RCC 7860 (cell line): ENCODE measurements around the gene DEPDC5.

Experiments
- DNase-seq: peaks from one replicate; pipeline ENCODE4 v3.0.0-alpha.2; 2015; ENCODE audit warnings: low spot score
- FAIRE-seq: peaks from 2 replicates; lab custom pipeline; 2012; peaks lifted over from hg19 to GRCh38; lab: Jason Lieb, UNC

DEPDC5 gene

DNA sequence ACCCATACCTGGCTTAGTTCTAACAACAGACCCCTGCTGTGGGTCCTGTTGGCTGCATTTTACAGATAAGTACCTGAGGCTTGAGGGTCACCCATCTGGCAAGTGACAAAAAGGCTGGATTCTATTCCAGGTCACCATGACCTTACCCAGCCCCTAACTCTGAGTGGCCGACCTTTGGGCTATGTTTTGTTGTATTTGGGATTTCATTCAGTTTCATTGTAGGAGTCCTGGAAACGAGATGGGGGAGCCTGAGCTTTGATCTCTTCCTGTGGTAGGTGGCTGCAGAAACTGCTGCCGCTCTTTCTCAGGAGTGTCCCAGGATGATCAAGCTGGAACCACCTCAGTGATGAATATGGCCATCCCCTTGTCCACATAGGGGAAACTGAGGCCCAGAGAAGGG is 165.9 kb downstream of the DEPDC5 start:
- no peak for DNase-seq
- FAIRE-seq: no peak

DNA sequence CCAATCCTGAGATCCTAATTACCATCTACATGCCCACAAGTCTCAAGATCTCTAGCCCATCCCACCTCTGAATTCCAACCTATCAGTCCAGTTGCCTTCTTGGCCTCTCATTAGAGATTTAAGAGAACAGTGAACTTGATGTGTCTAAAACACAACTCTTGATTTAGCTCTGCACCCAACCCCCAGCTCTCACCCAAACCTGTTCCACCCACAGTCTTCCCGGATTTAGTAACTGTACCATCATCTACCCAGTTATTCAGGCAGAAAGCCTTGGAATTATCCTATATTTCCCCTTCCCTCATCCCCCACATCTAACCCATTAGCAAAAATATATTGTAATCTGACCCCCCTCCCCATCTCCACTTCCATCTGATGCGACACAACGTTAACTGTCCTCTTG is 166.5 kb downstream of the DEPDC5 start:
- no peak for FAIRE-seq

DNA sequence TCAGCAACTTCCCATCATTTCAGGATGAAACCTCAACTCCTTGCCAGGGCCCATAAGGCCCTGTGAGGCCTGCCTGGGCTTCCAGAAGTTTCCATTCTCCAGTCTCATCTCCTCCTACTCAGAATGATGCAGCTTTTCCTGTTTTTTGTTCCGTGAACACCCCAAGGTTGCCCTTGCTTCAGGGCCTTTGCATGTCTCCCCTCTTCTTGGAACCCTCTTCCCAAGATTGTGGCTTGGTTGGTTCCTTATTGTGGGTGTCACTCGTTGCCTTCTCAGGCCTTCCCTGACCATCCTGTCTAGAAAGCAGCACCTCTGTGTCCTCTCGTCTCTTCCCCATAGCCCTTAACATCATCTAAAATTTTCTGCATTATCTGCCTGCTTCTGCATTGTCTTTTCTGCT is 167.3 kb downstream of the DEPDC5 start:
- no peak for DNase-seq
- no peak for FAIRE-seq

More for the DNA sequence above, 166.5 kb downstream of the DEPDC5 start:
- no peak for DNase-seq

DNA sequence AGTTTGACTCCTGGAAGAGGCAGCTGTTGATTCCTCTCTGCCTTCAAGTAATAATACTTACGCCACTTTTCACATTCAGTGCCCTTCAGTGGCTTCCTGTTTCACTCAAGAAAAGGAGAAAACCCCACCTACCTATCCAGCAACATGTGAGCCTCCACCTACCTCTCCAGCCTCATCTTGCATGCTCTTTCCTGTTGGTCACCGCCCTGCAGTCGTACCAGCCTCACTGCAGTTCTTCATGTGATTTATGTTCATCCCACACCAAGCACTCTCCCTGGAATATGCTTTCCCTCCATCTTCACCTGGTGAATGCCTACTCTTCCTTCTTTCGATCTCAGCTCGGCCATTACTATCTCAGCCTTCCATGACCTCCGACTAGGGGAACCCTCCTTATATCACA is 168.7 kb downstream of the DEPDC5 start:
- DNase-seq (no peak), FAIRE-seq (no peak)

DNA sequence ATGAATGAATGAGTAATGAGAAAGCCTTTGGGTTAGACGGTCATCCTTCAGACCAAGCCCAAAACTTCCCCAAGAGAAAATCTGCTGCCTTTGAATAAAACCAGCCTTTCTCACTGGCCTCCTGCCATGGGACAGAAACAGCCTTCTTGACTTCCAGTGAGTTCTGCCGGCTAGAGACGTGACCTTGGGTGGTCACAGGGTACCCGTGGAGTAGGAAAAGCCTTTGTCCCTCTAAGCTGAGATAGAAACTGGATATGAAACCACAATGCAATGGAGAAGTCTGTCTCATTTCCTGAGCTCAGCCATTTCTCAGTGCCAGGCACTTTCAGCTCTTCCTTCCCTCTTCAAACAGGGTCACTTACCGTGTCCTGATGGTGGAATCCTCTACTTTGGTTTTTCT is 169.3 kb downstream of the DEPDC5 start:
- DNase-seq: no peak
- no peak for FAIRE-seq

DNA sequence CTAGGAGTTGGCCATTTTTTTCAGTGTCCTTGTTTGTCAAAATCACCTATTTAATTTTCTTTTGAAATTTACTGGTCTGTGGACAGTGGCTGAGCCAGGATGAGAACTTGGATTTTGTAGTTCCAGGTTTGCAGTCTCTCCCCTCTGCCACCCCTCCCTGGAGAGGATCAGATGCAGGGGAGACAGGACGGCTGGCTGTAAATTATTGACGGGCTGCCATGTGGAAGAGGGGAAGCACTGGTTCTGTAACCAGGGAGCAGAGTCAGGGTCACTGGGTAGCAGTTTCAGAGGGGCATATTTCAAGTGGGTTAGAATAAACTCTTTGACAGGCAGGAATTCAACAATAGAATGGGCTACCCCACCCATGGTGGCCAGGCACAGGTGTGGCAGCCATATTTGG is 169.9 kb downstream of the DEPDC5 start:
- no peak for DNase-seq
- no peak for FAIRE-seq

DNA sequence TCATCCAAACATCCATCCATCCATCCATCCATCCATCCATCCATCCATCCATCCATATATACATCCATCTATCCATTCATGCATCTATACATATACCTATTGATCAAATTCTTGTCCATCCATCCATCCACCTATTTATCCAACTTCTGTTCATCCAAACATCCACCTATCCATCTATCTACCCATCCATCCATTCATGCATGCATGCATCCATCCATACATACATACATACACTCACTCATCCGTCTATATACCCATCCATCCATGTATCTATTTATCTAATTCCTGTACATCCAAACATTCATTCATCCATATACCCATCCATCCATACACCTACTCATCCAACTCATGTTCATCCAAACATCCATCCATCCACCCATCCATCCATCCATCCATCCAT is 171.2 kb downstream of the DEPDC5 start:
- FAIRE-seq (no peak), DNase-seq (no peak)

DNA sequence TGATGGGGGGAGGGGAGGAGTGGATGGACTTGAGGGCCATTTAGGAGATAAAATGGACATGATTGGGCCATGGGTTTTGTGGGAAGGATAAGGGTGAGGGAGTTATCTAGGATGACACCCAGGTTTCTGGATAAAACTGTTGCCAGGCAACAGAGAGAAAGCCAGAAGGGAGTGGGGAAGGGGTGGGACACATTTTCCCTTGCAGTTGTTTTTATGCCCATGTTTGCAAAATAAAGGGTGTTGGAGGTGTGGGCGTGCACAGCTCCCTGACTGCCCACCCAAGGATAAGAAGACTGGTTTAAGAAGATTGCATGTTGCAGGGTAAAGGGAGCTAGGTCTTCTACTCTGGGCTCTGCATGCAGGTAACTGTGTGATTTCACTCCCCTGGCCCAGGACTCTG is 172.2 kb downstream of the DEPDC5 start:
- FAIRE-seq (no peak), DNase-seq (no peak)

DNA sequence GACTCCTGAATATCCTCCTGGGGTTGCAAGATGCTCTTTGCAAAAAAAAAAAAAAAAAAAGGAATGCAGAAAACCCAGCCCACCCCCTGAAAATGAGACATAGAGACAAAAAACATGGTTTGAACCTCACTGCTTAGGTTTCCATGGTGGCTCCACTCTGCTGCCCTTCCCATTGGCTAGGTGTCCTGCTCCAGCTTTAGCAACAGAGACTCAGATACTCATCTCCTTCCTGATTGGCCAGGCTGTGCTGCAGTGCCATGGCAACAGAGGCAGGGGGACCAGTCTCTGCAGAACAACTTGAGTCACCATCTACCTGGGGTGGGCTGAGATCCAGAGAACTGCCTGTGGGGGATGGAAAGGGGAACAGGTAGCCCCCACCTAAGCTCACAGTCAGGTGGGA is 173.2 kb downstream of the DEPDC5 start:
- FAIRE-seq: no peak

DNA sequence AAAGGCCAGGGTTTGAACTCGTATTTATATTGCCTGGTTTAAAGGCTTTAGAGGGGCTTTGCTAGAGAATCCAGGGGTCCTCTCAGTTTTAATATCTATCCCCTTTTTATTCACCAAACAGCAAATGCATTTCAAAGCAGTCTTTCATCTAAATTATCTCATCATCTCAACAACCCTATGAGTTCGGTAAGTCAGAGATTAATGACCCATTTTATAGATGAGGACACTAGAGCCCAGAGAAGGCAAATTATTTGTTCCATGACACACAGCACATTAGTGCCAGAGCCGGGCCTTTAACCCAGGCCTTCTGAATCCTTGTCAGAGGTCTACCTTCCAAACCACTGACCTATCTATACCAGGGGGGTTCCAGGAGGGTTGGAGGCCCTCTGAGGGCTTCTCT is 173.7 kb downstream of the DEPDC5 start:
- no peak for FAIRE-seq
- no peak for DNase-seq

More for the DNA sequence above, 173.2 kb downstream of the DEPDC5 start:
- no peak for DNase-seq

DNA sequence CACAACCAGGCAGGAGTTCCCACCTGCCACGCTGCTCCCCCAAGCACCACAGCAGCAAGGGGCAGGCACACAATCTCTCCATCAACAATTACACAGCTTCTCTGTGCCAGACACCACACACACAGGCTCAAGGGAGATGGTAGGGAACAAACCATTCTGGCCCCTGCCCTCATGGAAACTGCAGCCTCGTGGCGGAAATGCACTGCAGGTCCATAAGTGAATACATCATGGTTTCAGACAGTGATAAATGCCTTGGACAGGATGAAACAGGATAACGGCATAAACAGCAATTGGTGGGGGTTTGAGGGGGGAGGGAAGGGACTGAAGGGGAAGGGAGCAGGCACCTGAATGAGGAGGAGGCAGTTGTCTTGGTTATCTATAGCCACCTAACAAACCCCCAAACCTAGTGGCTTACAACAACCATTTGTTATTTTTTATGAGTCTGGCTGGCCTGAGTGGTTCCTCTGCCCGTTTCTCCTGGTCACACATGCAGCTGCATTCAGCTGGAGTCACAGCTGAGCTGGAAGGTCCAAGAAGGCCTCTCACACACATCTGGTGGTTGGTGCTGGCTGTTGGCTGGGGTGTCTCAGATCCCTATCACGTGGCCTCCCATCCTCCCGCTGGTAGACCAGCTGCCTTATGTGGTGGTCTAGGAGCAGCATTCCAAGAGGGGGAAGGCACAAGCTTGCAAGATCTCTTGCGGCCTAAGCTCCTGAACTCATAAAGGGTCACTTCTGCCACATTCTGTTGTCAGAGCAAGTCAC is 175.5 kb downstream of the DEPDC5 start:
- DNase-seq (no peak), FAIRE-seq (no peak)

DNA sequence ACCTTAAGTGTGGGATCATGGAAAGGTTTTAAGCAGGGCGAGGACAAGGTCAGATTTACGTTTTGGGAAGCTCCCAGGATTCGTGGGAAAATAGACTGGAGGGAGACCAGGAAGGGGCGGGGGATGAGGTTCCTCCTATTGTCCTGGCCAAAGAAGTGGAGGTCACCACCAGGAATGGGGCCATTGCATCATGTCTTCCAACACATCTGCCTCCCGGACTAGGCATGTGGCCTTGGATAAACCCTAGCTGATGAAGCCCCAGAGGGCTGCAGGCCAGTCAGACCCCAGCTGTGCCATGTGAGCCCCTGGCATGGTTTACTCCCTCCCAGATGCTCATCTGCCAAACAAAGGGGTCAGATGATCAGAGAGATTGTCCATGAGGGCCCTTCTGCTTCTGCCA is 179.0 kb downstream of the DEPDC5 start:
- FAIRE-seq (no peak), DNase-seq (no peak)

DNA sequence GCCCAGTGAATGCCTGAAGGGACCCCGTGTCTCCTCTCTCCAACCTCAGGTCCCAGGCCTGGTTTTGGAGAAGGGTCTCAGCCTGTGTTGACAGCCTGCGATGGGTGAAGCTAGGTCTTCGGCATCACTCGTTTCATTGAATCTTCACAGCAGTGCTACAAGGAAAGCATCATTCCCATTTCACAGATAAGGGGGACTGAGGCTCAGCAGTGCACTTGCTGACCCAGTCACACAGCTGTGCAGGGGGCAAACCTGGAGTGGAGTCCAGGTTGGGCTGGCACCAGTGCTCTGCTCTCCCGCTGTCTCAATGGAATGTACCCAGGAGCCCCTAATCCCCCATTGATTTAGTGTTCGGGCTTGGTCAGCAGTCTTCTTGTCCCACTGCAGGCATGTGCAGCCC is 179.6 kb downstream of the DEPDC5 start:
- FAIRE-seq (no peak), DNase-seq (no peak)

DNA sequence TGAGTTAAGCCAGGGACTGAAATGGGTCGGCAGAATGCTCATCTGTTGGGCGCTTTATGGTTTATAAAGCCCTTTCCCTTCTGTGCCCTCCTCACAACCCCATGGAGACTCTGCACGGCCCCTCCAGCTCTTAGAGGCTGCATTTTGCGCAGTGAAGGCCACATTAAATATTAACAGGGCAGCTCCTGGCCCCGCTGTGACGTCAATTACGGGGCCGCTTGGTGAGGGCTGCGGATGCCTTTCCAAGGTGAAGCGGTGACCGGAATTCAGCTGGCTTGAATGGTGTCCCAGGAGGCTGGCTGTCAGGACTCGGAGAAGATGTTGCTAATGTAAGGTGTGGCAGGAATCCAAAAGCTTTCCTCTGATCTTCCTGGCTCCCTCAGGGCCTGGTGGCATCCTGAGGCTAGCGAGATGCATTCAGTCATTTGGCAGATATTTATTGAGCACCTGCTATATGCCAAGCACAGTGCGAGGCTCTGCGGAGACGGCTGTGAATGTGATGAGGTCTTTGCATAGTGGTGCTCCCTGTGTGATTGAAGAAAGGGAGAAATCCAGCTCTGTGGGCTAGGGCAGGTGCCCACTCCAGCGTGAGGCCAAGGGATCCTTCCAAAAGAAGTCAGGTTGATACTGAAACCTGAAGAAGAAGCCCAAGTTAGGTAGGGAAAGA is 180.1 kb downstream of the DEPDC5 start:
- DNase-seq (no peak), FAIRE-seq (no peak)

DNA sequence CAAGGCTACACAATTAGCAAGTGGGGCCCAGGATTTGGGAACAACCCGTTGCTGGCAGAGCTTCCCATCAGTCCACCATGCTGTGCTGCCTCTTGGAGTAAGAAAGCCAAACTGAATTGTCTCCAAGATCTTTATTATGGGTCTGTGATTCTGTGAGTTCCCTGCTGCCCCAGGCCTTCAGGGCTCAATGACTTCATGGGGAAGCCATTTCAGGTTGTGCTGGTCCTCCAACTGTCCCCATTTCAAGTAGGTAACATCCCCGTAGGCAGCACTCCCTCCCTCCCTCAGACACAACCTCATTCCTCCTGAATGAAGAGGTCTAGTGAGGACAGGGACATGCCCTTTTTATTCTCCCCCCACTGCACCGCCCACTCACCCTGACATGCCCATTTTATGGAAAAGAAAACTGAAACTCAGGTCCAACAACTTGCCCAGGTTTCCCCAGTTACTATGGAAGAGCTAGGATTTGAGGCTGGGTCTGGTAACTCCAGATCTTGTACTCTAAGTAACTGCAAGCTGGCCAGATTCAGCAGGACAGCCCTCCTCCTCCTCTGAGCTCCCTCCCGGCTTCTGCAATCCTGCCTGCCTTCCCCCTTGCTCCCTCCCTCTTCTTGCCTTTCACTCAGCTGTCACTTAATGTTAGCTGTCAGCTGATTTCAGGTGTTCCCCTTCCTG is 182.3 kb downstream of the DEPDC5 start:
- DNase-seq (no peak), FAIRE-seq (no peak)

DNA sequence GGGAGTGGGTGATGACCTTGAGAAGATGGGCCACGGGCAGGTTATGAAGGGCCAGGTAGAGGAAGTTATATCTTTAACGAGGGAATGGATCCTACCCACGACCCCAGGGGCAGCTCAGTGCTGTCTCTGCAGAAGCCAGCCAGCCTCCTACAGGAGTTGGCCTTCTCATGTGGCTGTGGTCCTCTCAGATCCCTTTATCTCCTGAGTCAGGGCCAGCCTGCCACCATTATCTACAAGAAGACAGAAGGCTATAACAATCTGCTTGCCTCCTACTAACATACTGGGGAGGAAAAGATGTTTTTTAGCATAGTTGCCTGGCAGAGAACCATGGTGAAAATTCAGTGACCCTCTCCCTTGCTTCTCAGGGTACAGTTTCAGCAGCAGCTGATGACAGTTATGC is 183.5 kb downstream of the DEPDC5 start:
- no peak for FAIRE-seq
- DNase-seq: no peak

DNA sequence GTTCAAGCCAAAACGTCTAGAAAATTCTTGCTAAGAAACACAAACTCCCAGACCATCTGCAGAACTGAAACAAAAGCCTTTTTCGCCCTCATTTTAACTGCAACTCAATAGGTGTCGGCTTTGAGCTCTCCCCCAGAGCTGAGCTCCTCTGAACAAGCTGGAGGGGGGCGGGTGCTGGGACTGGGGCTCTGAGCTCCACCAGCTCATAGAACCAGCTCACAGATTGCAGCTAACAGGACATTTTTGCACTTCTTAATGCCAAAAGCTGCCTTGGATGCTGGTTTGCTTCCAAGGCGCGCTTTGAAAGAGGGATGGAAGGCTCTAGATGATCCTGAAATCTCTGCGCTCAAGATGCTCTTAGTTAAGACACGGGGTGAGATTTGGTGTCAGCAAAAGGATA is 184.5 kb downstream of the DEPDC5 start:
- FAIRE-seq (no peak), DNase-seq (no peak)

DNA sequence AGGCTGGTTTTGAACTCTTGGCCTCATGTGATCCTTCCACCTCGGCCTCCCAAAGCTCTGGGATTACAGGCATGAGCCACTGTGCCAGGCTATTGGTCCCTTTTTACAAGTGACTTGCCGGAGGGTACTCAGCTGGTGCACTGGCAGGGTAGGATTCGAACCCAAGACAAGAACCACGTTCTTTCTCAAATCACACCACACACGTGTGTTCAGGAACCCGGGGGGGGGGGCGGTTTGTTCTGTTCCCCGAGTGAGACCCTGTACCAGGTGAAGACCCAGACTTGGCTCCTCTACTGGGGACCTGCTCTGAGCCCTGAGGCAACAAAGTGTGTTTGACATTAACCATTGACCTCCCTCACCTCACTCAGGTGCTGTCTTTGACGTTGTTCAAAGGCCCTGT is 186.7 kb downstream of the DEPDC5 start:
- DNase-seq (no peak), FAIRE-seq (no peak)

DNA sequence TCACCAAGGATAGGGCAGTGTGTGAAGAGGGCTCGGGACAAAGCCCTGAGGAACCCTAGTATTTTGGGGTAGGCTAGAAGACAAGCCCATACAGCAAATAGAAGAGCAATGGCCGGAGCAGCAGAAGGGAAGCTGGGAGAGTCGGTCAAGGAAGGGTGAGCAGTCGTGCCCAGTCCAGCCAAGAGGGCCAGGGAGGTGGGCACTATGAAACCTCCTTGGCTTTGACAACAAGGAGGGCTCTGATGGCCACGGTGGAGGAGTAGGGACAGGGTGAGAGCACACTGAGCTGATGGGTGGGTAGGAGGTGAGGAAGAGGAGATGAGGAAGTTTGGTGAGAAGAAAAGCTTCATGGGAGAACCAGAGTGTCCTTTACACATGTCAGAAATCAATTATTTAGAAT is 188.3 kb downstream of the DEPDC5 start:
- no peak for DNase-seq
- FAIRE-seq: no peak

DNA sequence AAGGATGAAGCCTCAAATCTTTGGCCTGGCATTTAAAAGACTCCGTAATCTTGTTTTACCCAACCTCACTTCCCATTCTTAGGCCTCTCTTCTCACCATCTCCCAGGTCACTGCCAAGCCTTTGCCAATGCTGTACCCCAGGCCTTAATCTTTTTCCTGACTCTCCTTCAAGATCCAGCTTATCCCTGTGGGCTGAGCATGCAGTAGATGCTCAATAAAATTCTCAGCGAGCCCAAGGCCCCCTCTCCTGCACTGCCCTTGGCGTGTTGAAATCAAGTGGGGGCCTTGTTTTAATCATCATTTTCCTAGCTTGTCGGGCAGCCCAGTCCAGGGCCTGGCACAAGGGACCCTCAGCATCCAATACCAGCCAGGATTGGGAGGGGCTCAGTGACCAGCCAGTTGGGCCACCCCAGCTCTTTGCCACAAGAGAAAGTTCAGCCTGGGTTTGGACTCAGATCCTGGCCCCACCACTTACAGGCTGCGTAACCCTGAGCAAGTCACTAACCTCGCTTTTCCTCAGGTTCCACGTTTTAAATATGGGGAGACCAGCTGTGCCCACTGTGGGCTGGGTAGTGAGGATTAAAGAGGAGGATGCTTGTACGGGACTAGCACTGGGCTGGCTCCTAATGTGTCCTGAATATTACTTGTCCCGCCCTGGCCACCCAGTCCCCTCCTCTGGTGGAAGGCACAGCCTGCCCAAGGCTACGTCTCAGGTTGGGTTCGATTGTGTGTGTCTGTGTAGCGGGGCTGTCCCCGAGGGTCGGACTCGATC is 189.6 kb downstream of the DEPDC5 start:
- no peak for DNase-seq
- no peak for FAIRE-seq

DNA sequence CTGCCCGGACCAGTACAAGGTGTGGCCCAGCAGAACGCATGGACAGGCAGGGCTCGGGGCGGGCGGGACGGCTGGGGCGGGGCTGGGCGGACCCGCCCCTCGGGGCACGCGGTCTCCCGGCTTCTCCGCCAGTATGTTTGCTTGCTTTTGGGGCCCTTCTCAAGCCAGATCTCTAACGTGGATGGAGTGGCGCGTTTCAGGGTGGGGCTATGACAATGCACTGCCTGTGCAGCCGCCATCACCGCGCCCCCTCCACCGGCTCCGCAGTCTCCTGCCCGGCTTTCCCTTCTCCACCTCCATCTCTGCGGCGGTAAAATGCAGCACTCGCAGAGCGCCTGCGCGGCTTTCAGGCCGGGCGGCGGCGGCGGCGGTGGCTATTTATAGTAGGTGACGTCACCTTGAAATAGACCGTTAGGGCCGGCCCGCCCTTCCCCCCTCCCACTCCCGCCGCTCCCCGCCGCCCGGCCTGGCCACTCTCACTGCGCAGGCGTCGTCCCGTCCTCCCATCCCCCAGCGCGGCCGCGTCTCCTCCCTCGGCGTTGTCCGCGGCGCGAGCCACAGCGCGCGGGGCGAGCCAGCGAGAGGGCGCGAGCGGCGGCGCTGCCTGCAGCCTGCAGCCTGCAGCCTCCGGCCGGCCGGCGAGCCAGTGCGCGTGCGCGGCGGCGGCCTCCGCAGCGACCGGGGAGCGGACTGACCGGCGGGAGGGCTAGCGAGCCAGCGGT is 190.3 kb downstream of the DEPDC5 start, which contains the start of gene YWHAH:
YWHAH (plus strand) TSS at position 558 of the 722 bp plus-strand sequence. CDS start 199 bp downstream, outside the sequence.
- DNase-seq: peak; percentile 86

More for the DNA sequence above, 190.3 kb downstream of the DEPDC5 start, which contains the start of gene YWHAH:
- no peak for FAIRE-seq
